GM19455 (cell line): ENCODE measurements around the gene TSPAN14.

Experiments
- ATAC-seq: cut with Tn5 transposase; IDR thresholded peaks from one replicate; pipeline ENCODE4 v1.9.1; 2021; ENCODE audit not compliant: unreplicated experiment

TSPAN14 gene

DNA sequence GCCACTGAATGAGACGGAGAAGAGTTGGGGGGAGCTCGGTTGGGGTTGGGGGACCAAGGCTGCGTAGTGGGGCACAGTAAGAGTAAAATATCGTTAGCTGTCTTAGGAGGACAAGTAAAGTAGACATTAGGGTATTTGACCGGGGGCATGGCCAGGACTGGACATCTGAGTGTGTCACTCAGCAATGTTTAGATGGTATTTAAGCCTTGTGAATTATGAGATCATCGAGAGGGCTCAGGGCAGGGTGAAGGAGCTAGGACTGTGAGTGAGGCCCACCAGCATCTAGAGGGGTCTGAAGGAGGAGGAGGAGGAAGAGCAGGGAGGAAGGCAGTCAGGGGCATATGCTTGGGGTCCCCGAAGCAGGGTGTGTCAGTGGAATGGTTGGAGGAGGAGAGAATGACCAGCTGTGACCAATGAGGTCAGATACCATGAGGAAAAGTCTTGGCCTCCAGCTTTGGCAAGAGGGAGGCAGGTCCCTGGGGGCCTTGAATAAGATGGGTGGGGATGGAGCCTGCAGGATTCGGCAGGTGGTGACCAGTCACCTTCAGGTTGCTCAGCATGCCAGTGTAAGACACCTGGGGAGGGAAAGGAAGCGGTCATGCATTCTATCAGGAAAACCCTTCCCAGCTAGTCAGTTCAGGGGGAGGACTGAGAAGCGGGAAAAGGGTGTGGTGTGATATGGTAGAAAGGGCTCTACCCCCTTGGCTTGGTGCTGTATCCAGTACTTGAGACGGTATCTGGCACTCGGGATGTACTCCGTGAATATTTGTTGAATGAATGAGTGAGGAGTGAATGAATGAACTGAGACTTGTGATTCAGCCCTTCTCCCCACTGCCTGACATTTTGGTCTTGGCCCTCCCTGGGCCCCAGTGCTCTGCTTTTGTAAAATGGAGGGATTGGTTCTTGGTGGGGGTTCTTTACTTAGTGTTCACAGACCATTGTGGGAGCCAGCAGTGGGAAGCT lies 48.8 kb downstream of the TSPAN14 start:
- no peak for ATAC-seq

- ATAC-seq = no peak
Measured at GRCh38 chr10:80503584-80504157, 49.6 kb downstream of the TSPAN14 start.

GRCh38 chr10:80504158-80504811 lies 50.2 kb downstream of the TSPAN14 start:
- no peak for ATAC-seq

DNA sequence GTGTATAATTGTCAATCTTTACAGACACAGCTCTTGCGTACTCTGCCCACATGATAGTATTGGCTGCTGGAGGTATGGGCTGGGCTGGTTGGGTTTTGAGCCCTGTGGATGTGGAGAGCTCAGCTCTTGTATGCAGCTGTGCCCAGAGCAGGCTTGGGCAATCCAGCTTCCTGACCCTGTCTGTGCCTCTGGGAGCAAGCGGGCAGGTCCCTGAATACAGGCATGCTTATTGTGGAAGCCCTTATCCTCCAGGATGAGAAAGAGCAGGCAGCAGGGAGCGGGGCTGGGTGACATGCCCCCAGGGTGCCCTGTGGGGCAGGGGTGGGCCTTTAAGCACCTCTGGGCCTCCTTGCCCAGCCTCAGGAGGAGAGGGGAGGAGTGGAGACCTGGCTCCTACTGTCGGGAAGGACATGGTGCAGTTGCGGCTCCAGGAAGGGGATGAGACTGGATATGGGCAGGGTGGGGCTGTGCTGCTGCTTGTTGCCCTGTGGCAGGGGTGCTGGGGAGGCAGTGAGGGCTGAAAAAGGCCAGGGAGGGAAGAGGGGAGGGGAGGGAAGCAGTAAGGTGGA lies 50.9 kb downstream of the TSPAN14 start:
- ATAC-seq = no peak

DNA sequence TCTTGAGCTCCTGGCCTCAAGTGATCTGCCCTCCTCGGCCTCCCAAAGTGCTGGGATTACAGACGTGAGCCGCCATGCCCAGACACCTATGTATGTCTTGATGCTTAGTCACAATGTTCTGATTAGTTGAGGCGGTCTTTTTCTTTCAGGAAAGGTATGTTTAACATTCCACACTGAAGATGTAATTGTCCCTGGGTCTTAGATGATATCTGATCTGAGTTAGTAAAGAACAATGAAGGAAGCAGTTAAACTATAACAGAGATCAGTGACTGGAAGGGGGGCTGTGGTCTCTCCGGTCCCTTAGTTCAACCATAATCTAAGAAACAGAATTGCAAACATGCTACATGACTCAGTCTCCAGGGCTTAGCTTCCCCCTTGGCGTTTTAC lies 52.1 kb downstream of the TSPAN14 start:
- no peak for ATAC-seq

GRCh38 chr10:80506836-80507487 lies 52.9 kb downstream of the TSPAN14 start:
- no peak for ATAC-seq

- no peak for ATAC-seq
Measured at GRCh38 chr10:80509108-80509402, 54.9 kb downstream of the TSPAN14 start.

- no peak for ATAC-seq
Measured at GRCh38 chr10:80509403-80510161, 55.5 kb downstream of the TSPAN14 start.

DNA sequence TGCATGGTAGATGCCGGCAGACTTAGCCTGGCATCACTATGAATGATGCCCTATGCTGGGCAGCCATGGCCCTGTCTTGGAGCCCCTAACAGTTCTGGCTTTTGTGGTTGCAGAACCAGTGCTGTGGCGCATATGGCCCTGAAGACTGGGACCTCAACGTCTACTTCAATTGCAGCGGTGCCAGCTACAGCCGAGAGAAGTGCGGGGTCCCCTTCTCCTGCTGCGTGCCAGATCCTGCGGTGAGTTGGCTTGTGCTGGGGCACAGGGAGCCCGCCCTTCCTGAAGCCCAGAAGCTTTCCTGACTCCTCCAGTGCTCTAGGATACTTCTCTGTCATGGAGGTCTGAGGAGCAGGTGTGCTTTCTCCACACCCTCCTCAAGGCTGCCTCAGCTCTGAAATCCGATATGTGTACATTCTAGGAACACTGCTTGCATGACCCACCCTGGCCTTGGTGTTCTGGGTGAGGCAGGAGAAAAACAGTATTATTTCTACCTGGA lies 58.0 kb downstream of the TSPAN14 start:
- ATAC-seq = no peak

GRCh38 chr10:80513106-80513505 lies 59.0 kb downstream of the TSPAN14 start:
- no peak for ATAC-seq

DNA sequence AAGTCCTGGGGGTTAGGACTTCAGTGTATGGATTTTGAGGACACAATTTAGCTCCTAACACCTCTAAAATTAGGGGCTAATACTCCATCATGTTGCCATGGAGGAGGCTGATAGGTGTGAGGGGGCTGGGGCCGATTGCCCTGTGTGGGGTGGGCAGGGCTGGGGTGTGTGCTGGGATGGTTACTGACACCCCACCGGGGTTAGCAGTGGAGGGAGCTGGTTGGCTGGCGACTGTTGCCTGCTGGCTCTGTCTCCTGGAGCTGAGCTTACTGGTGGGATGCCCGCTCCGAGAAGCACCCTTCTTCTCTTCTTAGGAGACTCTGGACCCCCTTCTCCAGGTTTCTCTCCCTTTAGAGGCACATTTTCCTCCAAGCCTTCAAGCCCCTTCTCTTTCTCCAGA lies 61.4 kb downstream of the TSPAN14 start:
- no peak for ATAC-seq

DNA sequence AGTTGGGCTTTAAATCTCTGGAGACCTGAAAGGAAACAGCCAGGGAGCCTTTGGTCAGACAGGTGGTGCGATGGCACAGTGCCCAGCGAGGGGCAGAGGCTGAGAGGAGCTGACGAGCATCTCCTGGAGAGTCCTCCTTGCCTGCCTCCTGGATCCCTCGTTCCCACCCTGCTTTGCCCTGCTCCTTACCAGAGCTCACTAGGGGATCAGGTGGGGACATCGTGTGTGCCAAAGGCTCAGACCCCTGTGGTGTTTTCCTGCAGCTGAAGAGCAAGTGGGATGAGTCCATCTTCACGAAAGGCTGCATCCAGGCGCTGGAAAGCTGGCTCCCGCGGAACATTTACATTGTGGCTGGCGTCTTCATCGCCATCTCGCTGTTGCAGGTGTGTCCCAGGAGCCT lies 61.8 kb downstream of the TSPAN14 start:
- no peak for ATAC-seq

GRCh38 chr10:80516506-80517075 lies 62.5 kb downstream of the TSPAN14 start:
- ATAC-seq = no peak

- ATAC-seq = no peak
Measured at GRCh38 chr10:80517416-80518142, 63.5 kb downstream of the TSPAN14 start.

- ATAC-seq = no peak
Measured at GRCh38 chr10:80518143-80518806, 64.2 kb downstream of the TSPAN14 start.

DNA sequence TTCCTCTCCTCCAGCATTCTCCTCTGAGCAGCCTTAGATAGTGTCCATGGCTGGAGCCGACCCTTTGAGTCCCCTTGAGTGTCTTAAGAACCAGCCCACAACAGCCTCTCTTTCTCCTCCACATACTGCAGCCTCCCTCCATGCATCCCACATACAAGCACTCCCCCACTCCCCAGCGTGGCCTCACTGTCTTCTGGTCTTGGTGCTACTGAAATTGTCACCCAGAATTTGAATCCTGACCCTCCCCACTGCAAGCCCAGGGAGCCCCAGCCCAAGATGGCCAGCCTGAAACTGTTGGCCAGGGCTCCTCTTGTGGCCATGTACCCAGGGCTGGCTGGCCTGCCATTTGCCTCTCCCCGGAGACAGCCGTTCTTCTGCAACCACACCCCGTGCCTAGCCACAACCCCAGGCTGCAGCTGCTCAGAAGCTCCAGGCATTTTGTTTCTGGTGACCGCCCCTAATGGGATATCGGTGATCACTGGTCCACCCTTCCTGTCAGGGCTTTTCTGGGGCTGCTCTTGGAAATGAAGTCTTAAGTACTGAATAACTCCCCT lies 64.8 kb downstream of the TSPAN14 start:
- no peak for ATAC-seq

DNA sequence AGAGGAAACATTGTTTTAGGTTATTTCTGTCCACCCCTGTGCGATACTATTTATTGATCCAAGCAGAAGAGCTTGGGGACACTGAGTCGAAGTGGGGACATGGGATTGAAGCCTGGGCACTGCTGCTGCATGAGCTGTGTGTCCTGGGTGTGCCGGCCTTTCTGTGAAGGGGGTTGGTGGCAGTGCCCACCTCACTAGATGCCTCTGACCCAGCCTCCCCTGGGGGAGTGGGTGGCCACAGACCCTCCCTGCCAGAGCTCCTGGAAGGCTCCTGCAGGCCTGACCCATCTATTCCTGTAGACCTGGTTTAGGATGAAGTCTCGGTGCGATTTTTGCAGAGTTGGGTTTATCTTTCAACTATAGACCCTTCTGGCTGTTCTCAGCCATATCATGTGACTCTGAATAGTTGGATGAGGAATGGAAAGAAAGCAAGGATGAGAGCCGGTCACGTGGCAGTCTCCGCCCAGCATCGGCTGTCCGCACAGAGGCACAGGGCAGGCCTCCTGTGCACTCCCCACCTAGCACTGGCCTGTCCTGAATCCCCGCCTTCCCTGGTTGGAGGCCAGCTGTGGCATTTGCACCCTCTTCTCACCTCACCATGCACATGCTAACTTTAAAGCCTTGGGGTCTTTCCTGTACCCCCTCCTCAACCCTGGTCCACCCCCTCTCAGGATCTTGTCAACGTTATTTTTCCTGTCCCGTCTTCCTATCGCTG lies 66.0 kb downstream of the TSPAN14 start:
- no peak for ATAC-seq
